HL-60 (cell line): ENCODE results near the gene PCSK4.

Source experiments
- GABPA ChIP-seq: IDR thresholded peaks from 2 replicates; pipeline ENCODE4 v1.6.1; 2012; ENCODE audit warnings: low read depth
- POLR2AphosphoS5 ChIP-seq: IDR thresholded peaks from 2 replicates; pipeline ENCODE4 v1.6.1; 2012; ENCODE audit warnings: low read depth
- SPI1 ChIP-seq: IDR thresholded peaks from 2 replicates; pipeline ENCODE4 v1.6.1; 2012; ENCODE audit warnings: low read depth, mild to moderate bottlenecking, borderline replicate concordance
- TF ChIP-seq, protein P1 (sequence below): IDR thresholded peaks from 2 replicates; pipeline ENCODE4 v1.6.1; 2012; ENCODE audit warnings: low read depth; ENCODE audit not compliant: insufficient replicate concordance
- TF ChIP-seq, protein P2 (sequence below): IDR thresholded peaks from one replicate; pipeline ENCODE4 v1.5.1; 2011; ENCODE audit warnings: low read length, control low read depth, inconsistent platforms; ENCODE audit not compliant: insufficient read depth

GRCh38 chr19:1529430-1529816 lies 39.3 kb upstream of the PCSK4 start:
- no peak for TF ChIP-seq POLR2AphosphoS5
- TF ChIP-seq, protein P1, sequence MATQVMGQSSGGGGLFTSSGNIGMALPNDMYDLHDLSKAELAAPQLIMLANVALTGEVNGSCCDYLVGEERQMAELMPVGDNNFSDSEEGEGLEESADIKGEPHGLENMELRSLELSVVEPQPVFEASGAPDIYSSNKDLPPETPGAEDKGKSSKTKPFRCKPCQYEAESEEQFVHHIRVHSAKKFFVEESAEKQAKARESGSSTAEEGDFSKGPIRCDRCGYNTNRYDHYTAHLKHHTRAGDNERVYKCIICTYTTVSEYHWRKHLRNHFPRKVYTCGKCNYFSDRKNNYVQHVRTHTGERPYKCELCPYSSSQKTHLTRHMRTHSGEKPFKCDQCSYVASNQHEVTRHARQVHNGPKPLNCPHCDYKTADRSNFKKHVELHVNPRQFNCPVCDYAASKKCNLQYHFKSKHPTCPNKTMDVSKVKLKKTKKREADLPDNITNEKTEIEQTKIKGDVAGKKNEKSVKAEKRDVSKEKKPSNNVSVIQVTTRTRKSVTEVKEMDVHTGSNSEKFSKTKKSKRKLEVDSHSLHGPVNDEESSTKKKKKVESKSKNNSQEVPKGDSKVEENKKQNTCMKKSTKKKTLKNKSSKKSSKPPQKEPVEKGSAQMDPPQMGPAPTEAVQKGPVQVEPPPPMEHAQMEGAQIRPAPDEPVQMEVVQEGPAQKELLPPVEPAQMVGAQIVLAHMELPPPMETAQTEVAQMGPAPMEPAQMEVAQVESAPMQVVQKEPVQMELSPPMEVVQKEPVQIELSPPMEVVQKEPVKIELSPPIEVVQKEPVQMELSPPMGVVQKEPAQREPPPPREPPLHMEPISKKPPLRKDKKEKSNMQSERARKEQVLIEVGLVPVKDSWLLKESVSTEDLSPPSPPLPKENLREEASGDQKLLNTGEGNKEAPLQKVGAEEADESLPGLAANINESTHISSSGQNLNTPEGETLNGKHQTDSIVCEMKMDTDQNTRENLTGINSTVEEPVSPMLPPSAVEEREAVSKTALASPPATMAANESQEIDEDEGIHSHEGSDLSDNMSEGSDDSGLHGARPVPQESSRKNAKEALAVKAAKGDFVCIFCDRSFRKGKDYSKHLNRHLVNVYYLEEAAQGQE = no peak
- TF ChIP-seq, protein P2, sequence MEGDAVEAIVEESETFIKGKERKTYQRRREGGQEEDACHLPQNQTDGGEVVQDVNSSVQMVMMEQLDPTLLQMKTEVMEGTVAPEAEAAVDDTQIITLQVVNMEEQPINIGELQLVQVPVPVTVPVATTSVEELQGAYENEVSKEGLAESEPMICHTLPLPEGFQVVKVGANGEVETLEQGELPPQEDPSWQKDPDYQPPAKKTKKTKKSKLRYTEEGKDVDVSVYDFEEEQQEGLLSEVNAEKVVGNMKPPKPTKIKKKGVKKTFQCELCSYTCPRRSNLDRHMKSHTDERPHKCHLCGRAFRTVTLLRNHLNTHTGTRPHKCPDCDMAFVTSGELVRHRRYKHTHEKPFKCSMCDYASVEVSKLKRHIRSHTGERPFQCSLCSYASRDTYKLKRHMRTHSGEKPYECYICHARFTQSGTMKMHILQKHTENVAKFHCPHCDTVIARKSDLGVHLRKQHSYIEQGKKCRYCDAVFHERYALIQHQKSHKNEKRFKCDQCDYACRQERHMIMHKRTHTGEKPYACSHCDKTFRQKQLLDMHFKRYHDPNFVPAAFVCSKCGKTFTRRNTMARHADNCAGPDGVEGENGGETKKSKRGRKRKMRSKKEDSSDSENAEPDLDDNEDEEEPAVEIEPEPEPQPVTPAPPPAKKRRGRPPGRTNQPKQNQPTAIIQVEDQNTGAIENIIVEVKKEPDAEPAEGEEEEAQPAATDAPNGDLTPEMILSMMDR = no peak
- no peak for TF ChIP-seq GABPA
- no peak for TF ChIP-seq SPI1
